HCT116 (cell line): Measurements from ENCODE around the gene CALHM1. TPM values are rescaled to one million over a fixed set of nuclear protein-coding genes. Genes with fewer than 3 reads are reported as not detected.

Experiments used
- ATAC-seq: fragments of 200-7000 bp; cut with Tn5 transposase; 2 replicates; pipeline ENCODE4 v1.9.1; 2020; ENCODE audit warnings: mild to moderate bottlenecking, moderate library complexity
- BruUV-seq: library from RNA; stranded (reverse); fragments of 400-500 nt; replicated peaks from 2 replicates; lab custom pipeline; 2021; lab: Mats Ljungman, UMichigan
- CTCF ChIA-PET: fragments of 300-600 bp; sonication (Branson Sonifier 250); formaldehyde crosslinking; loops from one replicate; lab custom pipeline; 2021; ENCODE audit warnings: antibody characterized with exemption; lab: Charles Lee
- POLR2A ChIA-PET: fragments of 300-600, 350-600 bp; sonication (Branson Sonifier 250); formaldehyde crosslinking; loops from one replicate; lab custom pipeline; 2021; ENCODE audit warnings: antibody characterized with exemption; lab: Charles Lee
- RAD21 ChIA-PET, 2 experiments: fragments of 300-600 bp; sonication (Branson Sonifier 250); formaldehyde crosslinking; loops; one replicate each; lab custom pipeline; 2023; ENCODE audit warnings: low total read pairs in 2 of 2; ENCODE audit not compliant: uncharacterized antibody in 2 of 2, unreplicated experiment in 2 of 2, low non-redundant PET in 1 of 2; lab: Charles Lee
- DNase-seq: peaks from one replicate; pipeline ENCODE4 v3.0.0-alpha.2; 2010; ENCODE audit warnings: low read depth, low spot score
- H2AFZ ChIP-seq: fragments of 200-600 bp; shearing (Covaris generic), sonication (generic); 2 replicates; pipeline ENCODE4 v1.6.1; 2017; ENCODE audit warnings: low read depth, mixed run types, mixed read lengths, antibody characterized with exemption, low read length; ENCODE audit not compliant: poor library complexity, severe bottlenecking
- H3K27ac ChIP-seq: 2 replicates; pipeline ENCODE4 v1.5.1; 2012; ENCODE audit warnings: low read depth, low read length
- H3K27me3 ChIP-seq: fragments of 200-600 bp; sonication (generic); 2 replicates; pipeline ENCODE4 v1.6.1; 2016; ENCODE audit warnings: mixed run types, low read length, mixed read lengths; ENCODE audit not compliant: insufficient read depth
- H3K36me3 ChIP-seq, 2 experiments: fragments of 200-500 bp in 1 of 2; fragments of 200-600 bp in 1 of 2; sonication (Bioruptor generic) in 1 of 2; sonication (generic) in 1 of 2; 2 replicates each; pipeline versions ENCODE4 v1.5.1 to v1.6.1; 2014 to 2016; ENCODE audit warnings: low read length in 2 of 2, inconsistent platforms in 1 of 2, mixed read lengths in 1 of 2, mixed run types in 1 of 2; ENCODE audit not compliant: insufficient read depth in 2 of 2, control insufficient read depth in 1 of 2
- H3K4me1 ChIP-seq, 2 experiments: fragments of 200-600 bp in 1 of 2; sonication (generic) in 1 of 2; 2 replicates each; pipeline versions ENCODE4 v1.5.1 to v1.6.1; 2012 to 2017; ENCODE audit warnings: low read length in 2 of 2, inconsistent platforms in 1 of 2, mild to moderate bottlenecking in 1 of 2, mixed read lengths in 1 of 2, mixed run types in 1 of 2, moderate library complexity in 1 of 2; ENCODE audit not compliant: insufficient read depth in 2 of 2, control insufficient read depth in 1 of 2
- H3K4me2 ChIP-seq: fragments of 200-600 bp; sonication (generic); 2 replicates; pipeline ENCODE4 v1.6.1; 2017; ENCODE audit warnings: mixed run types, low read length, mixed read lengths
- H3K4me3 ChIP-seq, 2 experiments: fragments of 200-600 bp in 1 of 2; sonication (generic) in 1 of 2; replicated peaks in 1 of 2; 2 replicates each; pipeline ENCODE4 v1.5.1; 2011 to 2016; ENCODE audit warnings: low read length in 2 of 2, control low read depth in 1 of 2, low read depth in 1 of 2, mild to moderate bottlenecking in 1 of 2, mixed read lengths in 1 of 2, mixed run types in 1 of 2
- H3K79me2 ChIP-seq: fragments of 200-600 bp; sonication (generic); 2 replicates; pipeline ENCODE4 v1.6.1; 2017; ENCODE audit warnings: mild to moderate bottlenecking, mixed run types, low read length, moderate library complexity, mixed read lengths; ENCODE audit not compliant: insufficient read depth
- H3K9ac ChIP-seq: fragments of 200-600 bp; sonication (generic); 2 replicates; pipeline ENCODE4 v1.6.1; 2016; ENCODE audit warnings: low read length, mixed read lengths
- H3K9me2 ChIP-seq: fragments of 200-600 bp; sonication (generic), shearing (Covaris generic); 2 replicates; pipeline ENCODE4 v1.6.1; 2017; ENCODE audit warnings: mixed run types, mild to moderate bottlenecking, moderate library complexity; ENCODE audit not compliant: insufficient read depth
- H3K9me3 ChIP-seq, 2 experiments: fragments of 200-500 bp in 1 of 2; fragments of 200-600 bp in 1 of 2; sonication (Bioruptor generic) in 1 of 2; sonication (generic) in 1 of 2; 2 replicates each; pipeline ENCODE4 v1.6.1; 2014 to 2017; ENCODE audit warnings: low read length in 2 of 2, mixed read lengths in 2 of 2, inconsistent platforms in 1 of 2, low read depth in 1 of 2, mild to moderate bottlenecking in 1 of 2, mixed run types in 1 of 2, moderate library complexity in 1 of 2; ENCODE audit not compliant: control insufficient read depth in 1 of 2, insufficient read depth in 1 of 2
- H4K20me1 ChIP-seq: fragments of 200-600 bp; sonication (generic), shearing (Covaris generic); 2 replicates; pipeline ENCODE4 v1.6.1; 2017; ENCODE audit warnings: mixed run types, mild to moderate bottlenecking, moderate library complexity; ENCODE audit not compliant: insufficient read depth
- CEBPB ChIP-seq: IDR thresholded peaks from 2 replicates; pipeline ENCODE4 v1.6.1; 2012; ENCODE audit warnings: low read depth
- CTCF ChIP-seq, 3 experiments: fragments of 200-600 bp in 1 of 3; sonication (generic) in 1 of 3; IDR thresholded peaks in 2 of 3; conservative IDR thresholded peaks in 1 of 3; 2 replicates each; pipeline ENCODE4 v1.5.1; 2012 to 2017; ENCODE audit warnings: low read depth in 2 of 3, low read length in 2 of 3, antibody characterized with exemption in 1 of 3, borderline replicate concordance in 1 of 3, control low read depth in 1 of 3, mild to moderate bottlenecking in 1 of 3, mixed read lengths in 1 of 3, mixed run types in 1 of 3, moderate library complexity in 1 of 3; ENCODE audit not compliant: insufficient read depth in 1 of 3
- MAX ChIP-seq: IDR thresholded peaks from 2 replicates; pipeline ENCODE4 v1.6.1; 2012
- REST ChIP-seq: IDR thresholded peaks from 2 replicates; pipeline ENCODE4 v1.6.1; 2012; ENCODE audit warnings: low read depth
- intact Hi-C: fragments of 100-400 bp; cut with micrococcal nuclease; formaldehyde crosslinking; loops from 2 replicates; pipeline ENCODE4 v1.10.0; 2022
- total RNA-seq: library from RNA; stranded (reverse); gene quantifications from one replicate; pipeline ENCODE4 v1.2.1, GENCODE V29; 2021; ENCODE audit not compliant: unreplicated experiment

CALHM1 gene
- total RNA-seq, 1 experiment from 2014 or later: not detected

- Histone ChIP-seq H3K79me2 (no peaks in the 10 kb centered on the region), H4K20me1 (no peaks in the 10 kb centered on the region), H3K36me3 (no peaks in the 10 kb centered on the region), H3K27ac (no peak overlapping the region), H3K9ac (no peak overlapping the region), H3K4me3 (no peak overlapping the region), H3K9me3 (no peaks in the 10 kb centered on the region), H3K9me2 (no peaks in the 10 kb centered on the region), H3K4me1 (peaks cover 15 to 28% of the 10 kb centered on the region in 2 experiments), H3K4me2 (no peak overlapping the region), H3K27me3 (no peaks in the 10 kb centered on the region), H2AFZ (no peak overlapping the region)
- intact Hi-C loops: loop anchor here (2.0 kb wide), 1 partner anchor 49 kb away; no protein-coding TSS in a partner anchor
- ATAC-seq (no peak), DNase-seq (no peak)
- RAD21 ChIA-PET: no interaction called here
- CTCF ChIA-PET: no interaction called here
- TF ChIP-seq REST (no peak), CTCF (IDR thresholded peaks at IDR 0.05 in 2 of 3, conservative IDR thresholded peaks at IDR 0.05 in 1 of 3; ENCODE audit: borderline replicate concordance in 1 of 3, insufficient read depth in 1 of 3, low read depth in 2 of 3, low read length in 2 of 3) (no peak), CEBPB (no peak), MAX (no peak)
- BruUV-seq: no TSS peak
- POLR2A ChIA-PET: interaction anchor here (0.6 kb wide), 1 partner anchor 676 kb away, joined by 3 read pairs; no protein-coding TSS in a partner anchor
These were observed 35.5 kb upstream of the CALHM1 start for GRCh38 chr10:103493916-103494877.
